HepG2 (cell line): ENCODE results near the gene PLCB1. TPM values are rescaled to one million over a fixed set of nuclear protein-coding genes. Genes with fewer than 3 reads are reported as not detected.

Source experiments
- BRF2 ChIP-seq: sonication (generic); formaldehyde crosslinking; IDR thresholded peaks from 2 replicates; pipeline ENCODE4 v1.8.1; 2022; ENCODE audit warnings: mild to moderate bottlenecking, missing genetic modification reagents
- GATA4 ChIP-seq: sonication (generic); IDR thresholded peaks from 2 replicates; pipeline ENCODE4 v1.6.1; 2016; ENCODE audit warnings: antibody characterized with exemption, low read depth, borderline replicate concordance
- HBP1 ChIP-seq: IDR thresholded peaks from 2 replicates; pipeline ENCODE4 v1.6.1; 2016; ENCODE audit warnings: low read depth, control low read depth
- KDM1A ChIP-seq: IDR thresholded peaks from 2 replicates; pipeline ENCODE4 v1.6.1; 2016; ENCODE audit warnings: missing compliant biosample characterization
- KDM5A ChIP-seq: fragments of 200-600 bp; sonication (generic); IDR thresholded peaks from 2 replicates; pipeline ENCODE4 v1.7.0; 2018; ENCODE audit warnings: antibody characterized with exemption, mild to moderate bottlenecking, low read length, borderline replicate concordance
- MAZ ChIP-seq, 2 experiments: sonication (generic) in 1 of 2; formaldehyde crosslinking in 1 of 2; IDR thresholded peaks; 2 replicates each; pipeline versions ENCODE4 v1.5.0 to v1.6.1; 2012 to 2020; ENCODE audit warnings: low read depth in 2 of 2, mild to moderate bottlenecking in 2 of 2, borderline replicate concordance in 1 of 2, improper control_type of control experiment in 1 of 2, low read length in 1 of 2, missing genetic modification reagents in 1 of 2, moderate library complexity in 1 of 2
- POGK ChIP-seq: sonication (generic); formaldehyde crosslinking; conservative IDR thresholded peaks from 2 replicates; pipeline ENCODE4 v1.8.0; 2022; ENCODE audit warnings: mild to moderate bottlenecking, moderate library complexity, missing genetic modification reagents
- REXO4 ChIP-seq: sonication (generic); formaldehyde crosslinking; IDR thresholded peaks from 2 replicates; pipeline ENCODE4 v1.8.0; 2022; ENCODE audit warnings: missing genetic modification reagents, mild to moderate bottlenecking, borderline replicate concordance
- TBX2 ChIP-seq: sonication (generic); formaldehyde crosslinking; IDR thresholded peaks from 2 replicates; pipeline ENCODE4 v1.5.0; 2020; ENCODE audit warnings: missing genetic modification reagents, mild to moderate bottlenecking, borderline replicate concordance
- UBTF ChIP-seq: sonication (generic); formaldehyde crosslinking; IDR thresholded peaks from 2 replicates; pipeline ENCODE4 v1.4.0; 2020; ENCODE audit warnings: mild to moderate bottlenecking, missing genetic modification reagents
- ZC3H13 ChIP-seq: sonication (generic); formaldehyde crosslinking; IDR thresholded peaks from 2 replicates; pipeline ENCODE4 v1.8.1; 2023; ENCODE audit warnings: mild to moderate bottlenecking, missing genetic modification reagents, moderate library complexity
- ZEB1 ChIP-seq: IDR thresholded peaks from 2 replicates; pipeline ENCODE4 v1.6.1; 2012; ENCODE audit warnings: mild to moderate bottlenecking, low read depth, inconsistent platforms; ENCODE audit not compliant: insufficient replicate concordance
- ZFY ChIP-seq: sonication (generic); formaldehyde crosslinking; IDR thresholded peaks from 2 replicates; pipeline ENCODE4 v1.4.0; 2020; ENCODE audit warnings: missing genetic modification reagents
- ZNF335 ChIP-seq: sonication (generic); formaldehyde crosslinking; IDR thresholded peaks from 2 replicates; pipeline ENCODE4 v1.4.0; 2020; ENCODE audit warnings: missing genetic modification reagents
- ZNF512 ChIP-seq: sonication (generic); formaldehyde crosslinking; IDR thresholded peaks from 2 replicates; pipeline ENCODE4 v1.4.0; 2020; ENCODE audit warnings: mild to moderate bottlenecking, missing genetic modification reagents
- ZNF672 ChIP-seq: sonication (generic); formaldehyde crosslinking; IDR thresholded peaks from 2 replicates; pipeline ENCODE4 v1.8.1; 2022; ENCODE audit warnings: missing genetic modification reagents
- ZNF782 ChIP-seq: sonication (generic); formaldehyde crosslinking; IDR thresholded peaks from 2 replicates; pipeline ENCODE4 v1.4.0; 2020; ENCODE audit warnings: missing genetic modification reagents, mild to moderate bottlenecking, borderline replicate concordance
- polyA plus RNA-seq, 8 experiments: library from polyadenylated mRNA; depleted of rRNA in 3 of 8; stranded (reverse) in 7 of 8; unstranded in 1 of 8; fragments of >200 nt; fragmentation: Illumina TruSeq in 4 of 8; extraction: Trizol in 4 of 8; gene quantifications; 2 replicates each; pipeline versions ENCODE4 v1.2.1 to v1.2.3, GENCODE V29; 2011 to 2016; ENCODE audit warnings: low read depth in 4 of 8, missing spikeins in 1 of 8, mixed read lengths in 1 of 8; ENCODE audit not compliant: insufficient read depth in 1 of 8
- total RNA-seq, 5 experiments: library from RNA; depleted of rRNA; stranded (reverse); fragments of >200 nt; fragmentation: Illumina TruSeq; extraction: Trizol; gene quantifications; 2 replicates each; pipeline ENCODE4 v1.2.3, GENCODE V29; 2016; ENCODE audit warnings: low read depth in 1 of 5
- TF ChIP-seq, protein P1 (sequence below): sonication (generic); formaldehyde crosslinking; IDR thresholded peaks from 2 replicates; pipeline ENCODE4 v1.5.0; 2020; ENCODE audit warnings: mild to moderate bottlenecking, low read depth, missing genetic modification reagents, borderline replicate concordance

The PLCB1 gene
- total and polyA plus RNA-seq, 2 of the 13 experiments (the other 11 are each of a cell fraction or from before 2014, with no cell fraction given), result 42.4 to 55.9 TPM

- TF ChIP-seq ZEB1, result peak; percentile 57
- no peak; the same call in 1 of the 2 replicates for TF ChIP-seq POGK (CRISPR knock-in tag)
- TF ChIP-seq ZC3H13, result no peak
- TF ChIP-seq ZNF512 (CRISPR knock-in tag), result no peak
- no peak; the same call in 1 of the 2 replicates for TF ChIP-seq GATA4
- no peak for TF ChIP-seq ZFY (CRISPR knock-in tag)
- no peak for TF ChIP-seq BRF2 (CRISPR knock-in tag)
- TF ChIP-seq HBP1 (CRISPR knock-in tag), result no peak
- no peak for TF ChIP-seq ZNF335 (CRISPR knock-in tag)
- TF ChIP-seq, protein P1, sequence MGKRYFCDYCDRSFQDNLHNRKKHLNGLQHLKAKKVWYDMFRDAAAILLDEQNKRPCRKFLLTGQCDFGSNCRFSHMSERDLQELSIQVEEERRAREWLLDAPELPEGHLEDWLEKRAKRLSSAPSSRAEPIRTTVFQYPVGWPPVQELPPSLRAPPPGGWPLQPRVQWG (CRISPR knock-in tag), result no peak
- no peak for TF ChIP-seq REXO4 (CRISPR knock-in tag)
- no peak for TF ChIP-seq ZNF782 (CRISPR knock-in tag)
- TF ChIP-seq UBTF (CRISPR knock-in tag), result no peak
- no peak for TF ChIP-seq MAZ (IDR thresholded peaks at IDR 0.05; ENCODE audit: borderline replicate concordance, low read depth, low read length)
- TF ChIP-seq MAZ (CRISPR knock-in tag; IDR thresholded peaks at IDR 0.05; ENCODE audit: low read depth), result no peak
- peak; percentile 71 for TF ChIP-seq TBX2 (CRISPR knock-in tag)
- TF ChIP-seq KDM1A, result no peak
- TF ChIP-seq KDM5A, result no peak; the same call in 1 of the 2 replicates
- no peak for TF ChIP-seq ZNF672 (CRISPR knock-in tag)
Measured at GRCh38 chr20:8330785-8331695, 199.0 kb downstream of the PLCB1 start (continued).
